ENCODE data around the gene PLD3.

The PLD3 gene

DNA sequence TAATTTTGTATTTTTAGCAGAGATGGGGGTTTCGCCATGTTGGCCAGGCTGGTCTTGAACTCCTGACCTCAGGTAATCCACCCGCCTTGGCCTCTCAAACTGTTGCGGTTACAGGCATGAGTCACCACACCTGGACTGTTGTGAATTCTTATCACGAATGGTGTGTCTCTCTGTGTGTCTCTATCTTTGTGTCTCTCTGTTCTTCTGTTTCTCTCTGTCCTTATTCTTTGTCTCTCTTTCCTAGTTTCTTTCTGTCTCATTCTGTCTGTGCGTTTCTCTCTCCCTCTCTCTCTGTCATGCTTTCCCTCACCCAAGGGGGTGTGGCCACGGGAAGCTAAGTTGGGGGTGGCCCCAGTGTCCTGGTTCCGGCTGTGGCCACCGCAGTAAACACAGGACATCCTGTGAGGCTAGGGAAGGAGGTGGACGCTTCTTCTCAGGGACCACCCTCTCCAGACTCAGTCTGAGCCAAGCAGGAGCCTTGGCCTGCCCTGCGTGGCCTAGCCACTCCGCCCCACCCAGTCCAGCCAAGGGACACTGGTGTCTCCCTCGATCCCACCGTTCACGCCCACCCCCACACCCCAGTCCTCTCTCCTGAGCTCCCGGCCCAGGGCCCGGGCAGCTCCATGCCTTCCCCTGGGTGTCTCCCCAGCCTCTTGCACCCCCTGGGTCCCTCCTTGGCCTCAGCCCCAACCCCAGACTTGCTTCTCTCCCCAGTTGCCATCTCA lies 68.6 kb downstream of the PLD3 start:
- DNase-seq, result no peak

GRCh38 chr19:40417643-40417981 lies 69.1 kb downstream of the PLD3 start:
- DNase-seq, result no peak

GRCh38 chr19:40418040-40418439 lies 69.5 kb downstream of the PLD3 start:
- DNase-seq, result no peak

- DNase-seq, result no peak
These were observed 70.6 kb downstream of the PLD3 start for GRCh38 chr19:40419066-40419612.

- DNase-seq, result no peak
These were observed 71.3 kb downstream of the PLD3 start for GRCh38 chr19:40419780-40420179.

- no peak for DNase-seq
These were observed 71.9 kb downstream of the PLD3 start for GRCh38 chr19:40420451-40420765.

DNA sequence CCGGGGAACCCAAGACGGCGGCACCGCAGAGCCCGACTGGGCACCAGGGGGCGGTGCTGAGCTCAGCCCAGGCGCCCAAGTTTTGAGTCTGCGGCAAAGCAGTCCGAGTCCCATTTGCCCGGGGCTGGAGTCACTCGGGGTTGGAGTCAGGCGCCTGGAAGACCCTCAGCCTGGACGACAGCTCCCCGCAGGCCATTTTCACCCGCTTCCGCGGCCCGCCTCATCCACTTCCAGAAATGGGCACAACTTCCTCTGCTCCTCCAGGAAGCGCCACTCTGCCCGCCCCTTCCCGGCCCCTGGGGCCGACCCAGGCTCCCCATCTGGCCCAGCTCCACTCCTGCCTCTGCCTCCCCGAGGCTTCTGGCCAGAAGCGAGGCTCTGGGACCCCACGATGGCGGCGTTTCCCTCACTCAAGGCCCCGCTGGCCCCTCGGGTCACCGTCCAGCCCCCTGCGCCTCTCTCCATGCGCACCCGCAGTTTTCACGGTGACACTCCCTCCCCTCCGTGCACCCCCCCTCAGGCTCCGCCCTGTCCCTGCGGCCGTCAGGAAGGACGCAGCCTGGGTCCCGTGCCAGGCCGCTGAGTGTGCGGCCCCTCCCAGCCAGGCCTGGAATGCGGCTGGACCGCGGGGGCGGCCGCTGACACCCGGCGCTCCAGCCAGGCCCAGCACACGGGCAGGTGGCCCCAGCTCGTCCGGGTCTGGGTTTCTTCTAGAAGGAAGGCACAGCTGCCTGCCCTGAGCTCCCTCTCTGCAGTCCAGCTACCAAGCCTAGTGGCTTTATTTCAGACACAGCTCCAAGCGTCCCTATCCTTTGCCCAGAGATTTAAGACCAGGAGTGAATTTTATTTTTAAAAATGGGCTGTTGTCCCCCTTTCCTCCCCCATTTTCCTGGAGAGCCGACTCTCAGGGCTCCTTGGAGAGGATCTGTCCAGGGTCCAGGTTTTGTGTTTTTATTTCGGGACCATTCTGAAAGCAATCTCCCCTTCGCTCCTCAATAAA lies 72.6 kb downstream of the PLD3 start:
- peak; percentile 67 for DNase-seq

DNA sequence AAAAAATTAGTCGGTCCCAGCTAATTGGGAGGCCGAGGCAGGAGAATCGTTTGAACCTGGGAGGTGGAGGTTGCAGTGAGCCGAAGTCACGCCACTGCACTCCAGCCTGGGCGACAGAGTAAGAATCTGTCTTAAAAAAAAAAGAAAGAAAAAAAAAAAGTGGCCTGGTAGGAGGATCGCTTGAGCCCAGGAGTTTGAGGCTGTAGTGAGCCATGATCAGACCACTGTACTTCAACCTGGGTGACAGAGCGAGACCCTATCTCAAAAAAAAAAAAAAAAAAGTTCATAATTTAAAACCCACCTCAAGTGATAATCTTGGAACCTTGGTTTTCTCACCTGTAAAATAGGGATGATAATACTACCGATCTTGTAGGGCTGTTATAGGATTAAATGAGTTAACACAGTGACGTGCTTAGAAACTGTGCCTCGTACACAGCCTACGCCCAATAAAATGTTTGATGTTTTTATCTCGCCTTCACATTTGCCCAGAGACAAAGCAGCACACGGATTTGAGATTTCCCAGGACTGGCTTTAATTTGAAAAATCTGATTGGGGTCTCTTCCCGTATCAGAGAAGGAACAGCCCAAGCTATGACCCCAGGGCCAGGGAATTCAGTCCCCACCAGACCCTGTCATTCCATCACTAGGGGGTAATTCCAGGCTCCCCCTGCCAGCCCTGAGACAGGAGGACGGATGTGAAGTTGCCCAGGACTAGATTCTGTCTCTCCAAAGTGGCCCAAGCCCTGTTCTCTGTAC lies 73.7 kb downstream of the PLD3 start:
- DNase-seq, result no peak

GRCh38 chr19:40422748-40423566 lies 74.5 kb downstream of the PLD3 start:
- DNase-seq, result no peak

GRCh38 chr19:40423938-40424337 lies 75.4 kb downstream of the PLD3 start:
- DNase-seq, result no peak

- no peak for DNase-seq
These were observed 76.3 kb downstream of the PLD3 start for GRCh38 chr19:40424637-40425449.

- DNase-seq, result peak; percentile 99
These were observed 77.2 kb downstream of the PLD3 start, which contains the start of gene SERTAD1 for GRCh38 chr19:40425450-40426287. Gene SERTAD1 (minus strand): TSS chr19:40425992. CDS start chr19:40423546, 2,446 bp downstream.
